HG02623 (cell line): Measurements from ENCODE around the gene NEUROG3.
"Not testable (repeated sequence)": the region's sequence is repeated elsewhere in the genome, so short reads cannot be mapped to it uniquely, and the experiment has no call there.

ENCODE experiments used
- ATAC-seq: cut with Tn5 transposase; IDR thresholded peaks from one replicate; pipeline ENCODE4 v1.9.1; 2021; ENCODE audit warnings: moderate library complexity; ENCODE audit not compliant: unreplicated experiment

NEUROG3 gene

GRCh38 chr10:69572159-69573055 lies 815 bp downstream of the NEUROG3 start:
- ATAC-seq = no peak

GRCh38 chr10:69571618-69572158 lies 1.5 kb downstream of the NEUROG3 start:
- ATAC-seq = no peak

GRCh38 chr10:69570050-69570816 lies 3.0 kb downstream of the NEUROG3 start:
- no peak for ATAC-seq

- ATAC-seq = no peak
Observed at GRCh38 chr10:69569396-69569934, 3.8 kb downstream of the NEUROG3 start.

- no peak for ATAC-seq
Observed at GRCh38 chr10:69568472-69569395, 4.5 kb downstream of the NEUROG3 start.

GRCh38 chr10:69567920-69568319 lies 5.3 kb downstream of the NEUROG3 start:
- ATAC-seq = no peak

GRCh38 chr10:69562731-69563254 lies 10.4 kb downstream of the NEUROG3 start:
- ATAC-seq = no peak

- no peak for ATAC-seq
Observed at GRCh38 chr10:69559525-69559924, 13.7 kb downstream of the NEUROG3 start.

- ATAC-seq = no peak
Observed at GRCh38 chr10:69558559-69558958, 14.7 kb downstream of the NEUROG3 start.

- ATAC-seq = no peak
Observed at GRCh38 chr10:69554611-69555010, 18.6 kb downstream of the NEUROG3 start.

- ATAC-seq = no peak
Observed at GRCh38 chr10:69553328-69553727, 19.9 kb downstream of the NEUROG3 start.

- no peak for ATAC-seq
Observed at GRCh38 chr10:69552268-69552667, 21.0 kb downstream of the NEUROG3 start.

- no peak for ATAC-seq
Observed at GRCh38 chr10:69549959-69550358, 23.3 kb downstream of the NEUROG3 start.

GRCh38 chr10:69541463-69541862 lies 31.8 kb downstream of the NEUROG3 start:
- no peak for ATAC-seq

GRCh38 chr10:69538461-69538860 lies 34.8 kb downstream of the NEUROG3 start:
- no peak for ATAC-seq

GRCh38 chr10:69537449-69537848 lies 35.8 kb downstream of the NEUROG3 start:
- ATAC-seq = no peak

- ATAC-seq = not testable (repeated sequence)
Observed at GRCh38 chr10:69536521-69536920, 36.7 kb downstream of the NEUROG3 start.

- ATAC-seq = no peak
Observed at GRCh38 chr10:69533658-69534057, 39.6 kb downstream of the NEUROG3 start.

- no peak for ATAC-seq
Observed at GRCh38 chr10:69527961-69528360, 45.3 kb downstream of the NEUROG3 start.
